A549 treated with CORT108297 at 1 μM for 4 hours (cell line): ENCODE measurements around the gene REPS2. TPM values are rescaled to one million over a fixed set of nuclear protein-coding genes. Genes with fewer than 3 reads are reported as not detected.

Source experiments
- total RNA-seq: library from RNA; stranded (reverse); fragments of 200-300 nt; extraction: Qiagen RNA extraction; gene quantifications from 5 replicates; pipeline ENCODE4 v1.2.3, GENCODE V29; 2022

REPS2 gene
- total RNA-seq = 0.68 to 1.0 TPM (median 0.78 TPM) in 5 replicates

DNA sequence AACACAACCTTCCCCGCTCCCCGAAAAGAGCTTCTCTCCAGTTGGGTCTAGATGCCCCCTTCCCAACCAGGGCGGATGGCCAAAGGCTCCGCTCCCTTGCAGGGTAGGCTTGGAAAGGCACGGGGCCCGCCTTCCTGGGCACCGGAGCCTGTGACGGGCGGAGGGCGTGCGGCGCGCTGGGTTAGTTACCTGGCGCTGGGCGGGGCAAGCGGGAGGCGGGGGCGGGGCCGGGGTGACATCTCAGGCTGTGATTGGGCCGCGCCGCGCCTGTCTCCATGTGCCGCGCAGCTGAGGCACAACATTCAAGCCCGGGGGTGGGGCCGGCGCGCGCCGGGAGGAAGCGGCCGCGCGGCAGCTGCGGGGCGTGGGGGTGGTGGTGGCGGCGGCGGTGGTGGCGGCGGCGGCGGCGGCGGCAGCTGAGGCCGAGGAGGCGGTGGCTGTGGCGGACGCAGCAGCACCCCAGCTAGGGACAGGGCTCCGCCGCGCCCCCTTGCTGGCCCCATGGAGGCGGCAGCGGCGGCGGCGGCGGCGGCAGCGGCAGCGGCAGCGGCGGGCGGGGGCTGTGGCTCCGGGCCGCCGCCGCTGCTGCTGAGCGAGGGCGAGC is at the start of gene REPS2:
TSS of gene REPS2 (plus strand) at position 298 of the 604 bp plus-strand sequence. CDS start at position 502, 204 bp downstream.

Other genes with a start within 250 kb of the REPS2 start
- 9.5 to 11.7 TPM (median 10.2 TPM) in 5 replicates for gene CTPS2, start 234.0 kb upstream of the REPS2 start, total RNA-seq
- gene SYAP1, start 227.0 kb upstream of the REPS2 start, total RNA-seq = 20.7 to 24.7 TPM (median 21.8 TPM) in 5 replicates
- gene TXLNG, start 160.2 kb upstream of the REPS2 start, total RNA-seq = 14.1 to 17.3 TPM (median 14.5 TPM) in 5 replicates
- gene RBBP7, start 76.3 kb upstream of the REPS2 start, total RNA-seq = 158 to 191 TPM (median 161 TPM) in 5 replicates